GM12891 (cell line): ENCODE measurements around the gene DNAH3.

Experiments used
- POLR2A ChIP-seq: IDR thresholded peaks from 2 replicates; pipeline ENCODE4 v1.6.1; 2011; ENCODE audit warnings: low read depth, low read length, control low read depth
- POLR2AphosphoS5 ChIP-seq: IDR thresholded peaks from 2 replicates; pipeline ENCODE4 v1.6.1; 2011; ENCODE audit warnings: low read depth, low read length, control low read depth
- SPI1 ChIP-seq: IDR thresholded peaks from 2 replicates; pipeline ENCODE4 v1.6.1; 2011; ENCODE audit warnings: low read depth, low read length, control low read depth

DNA sequence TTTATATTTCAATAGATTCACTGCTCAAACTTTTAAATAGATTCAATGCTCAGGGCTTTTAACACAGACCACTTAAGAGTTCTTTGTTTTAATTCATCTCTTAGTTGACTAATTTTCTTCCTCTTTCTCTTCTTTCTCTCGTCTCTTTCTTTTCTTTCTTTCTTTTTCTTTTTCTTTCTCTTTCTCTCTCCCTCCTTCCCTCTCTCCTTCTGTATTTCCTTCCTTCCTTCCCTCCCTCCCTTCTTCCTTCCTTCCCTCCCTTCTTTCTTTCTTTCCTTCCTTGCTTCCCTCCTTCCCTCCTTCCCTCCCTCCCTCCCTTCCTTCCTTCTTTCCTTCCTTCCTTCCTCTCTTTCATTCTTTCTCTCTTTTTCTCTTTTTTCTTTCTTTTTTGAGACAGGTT lies 145.6 kb downstream of the DNAH3 start:
- no peak for TF ChIP-seq POLR2A
- TF ChIP-seq POLR2AphosphoS5 = no peak
- no peak for TF ChIP-seq SPI1
